Osteocyte (in vitro differentiated cells): ENCODE measurements around the gene PARL. TPM values are rescaled to one million over a fixed set of nuclear protein-coding genes. Genes with fewer than 3 reads are reported as not detected.

Source experiments
- DNase-seq: peaks from one replicate; pipeline ENCODE4 v3.0.0; 2021; ENCODE audit warnings: mixed read lengths; ENCODE audit not compliant: unreplicated experiment; ENCODE audit errors: extremely low spot score
- H3K27ac Mint-ChIP-seq: one replicate; pipeline ENCODE4 v1.8.0; 2021; ENCODE audit warnings: mild to moderate bottlenecking, mixed read lengths; ENCODE audit not compliant: unreplicated experiment
- H3K27me3 Mint-ChIP-seq: one replicate; pipeline ENCODE4 v1.8.0; 2021; ENCODE audit warnings: mixed read lengths; ENCODE audit not compliant: unreplicated experiment
- H3K36me3 Mint-ChIP-seq: one replicate; pipeline ENCODE4 v1.8.0; 2021; ENCODE audit warnings: mixed read lengths; ENCODE audit not compliant: unreplicated experiment
- H3K4me1 Mint-ChIP-seq: one replicate; pipeline ENCODE4 v1.8.0; 2021; ENCODE audit warnings: mixed read lengths; ENCODE audit not compliant: unreplicated experiment
- H3K4me3 Mint-ChIP-seq: one replicate; pipeline ENCODE4 v1.8.0; 2021; ENCODE audit warnings: mild to moderate bottlenecking, moderate library complexity, mixed read lengths; ENCODE audit not compliant: unreplicated experiment
- H3K9me3 Mint-ChIP-seq: one replicate; pipeline ENCODE4 v1.8.0; 2021; ENCODE audit warnings: mixed read lengths; ENCODE audit not compliant: unreplicated experiment
- total RNA-seq: library from RNA; stranded (reverse); gene quantifications from 2 replicates; pipeline ENCODE4 v1.2.1, GENCODE V29; 2021
- TF ChIP-seq, protein P1 (sequence below): fragments of 200-600 bp; sonication (generic); IDR thresholded peaks from 2 replicates; pipeline ENCODE4 v1.5.0; 2021; ENCODE audit warnings: antibody characterized with exemption, mild to moderate bottlenecking, moderate library complexity

The PARL gene
- total RNA-seq, 1 donor from 2014 or later, result 45.5 TPM

GRCh38 chr3:183822631-183823030 lies 62.0 kb downstream of the PARL start:
- Mint-ChIP-seq H3K4me3 (no peak overlapping the region), H3K4me1 (peaks cover 20% of the 10 kb centered on the region), H3K36me3 (no peaks in the 10 kb centered on the region), H3K27me3 (no peaks in the 10 kb centered on the region), H3K9me3 (no peaks in the 10 kb centered on the region), H3K27ac (no peak overlapping the region)
- TF ChIP-seq, protein P1, sequence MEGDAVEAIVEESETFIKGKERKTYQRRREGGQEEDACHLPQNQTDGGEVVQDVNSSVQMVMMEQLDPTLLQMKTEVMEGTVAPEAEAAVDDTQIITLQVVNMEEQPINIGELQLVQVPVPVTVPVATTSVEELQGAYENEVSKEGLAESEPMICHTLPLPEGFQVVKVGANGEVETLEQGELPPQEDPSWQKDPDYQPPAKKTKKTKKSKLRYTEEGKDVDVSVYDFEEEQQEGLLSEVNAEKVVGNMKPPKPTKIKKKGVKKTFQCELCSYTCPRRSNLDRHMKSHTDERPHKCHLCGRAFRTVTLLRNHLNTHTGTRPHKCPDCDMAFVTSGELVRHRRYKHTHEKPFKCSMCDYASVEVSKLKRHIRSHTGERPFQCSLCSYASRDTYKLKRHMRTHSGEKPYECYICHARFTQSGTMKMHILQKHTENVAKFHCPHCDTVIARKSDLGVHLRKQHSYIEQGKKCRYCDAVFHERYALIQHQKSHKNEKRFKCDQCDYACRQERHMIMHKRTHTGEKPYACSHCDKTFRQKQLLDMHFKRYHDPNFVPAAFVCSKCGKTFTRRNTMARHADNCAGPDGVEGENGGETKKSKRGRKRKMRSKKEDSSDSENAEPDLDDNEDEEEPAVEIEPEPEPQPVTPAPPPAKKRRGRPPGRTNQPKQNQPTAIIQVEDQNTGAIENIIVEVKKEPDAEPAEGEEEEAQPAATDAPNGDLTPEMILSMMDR, result no peak
- DNase-seq, result no peak

DNA sequence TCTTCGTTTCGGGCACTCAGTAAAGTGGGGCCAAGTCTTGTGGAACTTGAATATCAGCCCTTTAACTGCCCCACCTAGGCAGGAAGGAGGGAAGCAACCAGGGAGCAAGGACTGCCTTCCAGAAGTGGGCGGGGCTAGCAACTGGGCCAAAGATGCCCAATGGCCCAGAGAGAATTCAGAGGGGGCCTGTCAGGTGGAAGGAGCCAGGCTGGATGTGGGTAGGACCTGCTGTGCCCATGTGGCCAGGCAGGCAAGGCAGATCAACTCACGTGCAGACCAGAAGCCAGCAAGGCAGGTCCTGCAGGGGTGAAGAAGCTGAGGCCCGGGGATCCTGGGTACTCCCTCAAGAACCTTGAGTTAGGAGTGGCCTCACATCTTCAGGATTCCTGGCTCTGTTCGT lies 64.8 kb downstream of the PARL start:
- Mint-ChIP-seq H3K9me3 (no peaks in the 10 kb centered on the region), H3K27me3 (no peaks in the 10 kb centered on the region)

GRCh38 chr3:183818706-183819624 lies 65.7 kb downstream of the PARL start:
- Mint-ChIP-seq H3K9me3 (no peaks in the 10 kb centered on the region), H3K27me3 (no peaks in the 10 kb centered on the region), H3K4me3 (no peak overlapping the region), H3K4me1 (peaks cover 7% of the 10 kb centered on the region), H3K36me3 (peaks cover 8% of the 10 kb centered on the region), H3K27ac (no peak overlapping the region)
- DNase-seq, result no peak
- TF ChIP-seq, protein P1, result no peak

More for the DNA sequence above, 64.8 kb downstream of the PARL start:
- DNase-seq, result no peak
- no peak overlapping the region for H3K4me3 Mint-ChIP-seq
- H3K27ac Mint-ChIP-seq, result no peak overlapping the region
- TF ChIP-seq, protein P1, result no peak
- peaks cover 14% of the 10 kb centered on the region for H3K4me1 Mint-ChIP-seq
- peaks cover 8% of the 10 kb centered on the region for H3K36me3 Mint-ChIP-seq

DNA sequence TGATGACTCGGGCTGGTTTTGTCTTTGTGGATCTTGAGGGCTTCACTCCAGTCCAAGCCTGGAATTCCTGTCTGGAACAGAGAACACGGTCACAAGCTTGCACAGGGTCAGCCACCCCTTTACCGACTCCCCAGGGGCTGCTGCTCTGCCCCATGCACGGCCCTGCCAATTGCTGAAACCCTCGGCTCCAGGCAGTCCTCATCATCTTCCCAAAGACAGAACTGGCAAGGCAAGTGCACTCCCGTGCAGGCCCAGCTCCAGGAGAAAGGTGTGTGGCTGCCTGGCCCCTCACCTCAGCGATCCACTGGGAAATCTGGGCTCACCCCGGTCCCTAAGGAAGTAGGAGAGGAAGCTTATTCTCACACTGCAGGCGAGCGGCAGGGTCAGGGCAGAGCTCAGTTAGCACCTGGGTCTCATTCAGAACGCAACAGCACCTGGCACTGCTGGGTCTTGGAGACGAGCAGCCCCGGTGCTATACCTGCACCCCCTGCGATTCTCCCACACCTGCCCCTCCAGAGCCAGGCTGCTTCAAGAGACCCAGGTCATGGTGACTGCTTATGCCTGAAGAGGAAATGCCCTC lies 66.5 kb downstream of the PARL start:
- no peak overlapping the region for H3K4me3 Mint-ChIP-seq
- H3K27me3 Mint-ChIP-seq, result no peaks in the 10 kb centered on the region
- peaks cover 3% of the 10 kb centered on the region for H3K4me1 Mint-ChIP-seq
- no peaks in the 10 kb centered on the region for H3K9me3 Mint-ChIP-seq
- TF ChIP-seq, protein P1, result no peak
- no peak for DNase-seq
- no peak overlapping the region for H3K27ac Mint-ChIP-seq
- H3K36me3 Mint-ChIP-seq, result peaks cover 8% of the 10 kb centered on the region

DNA sequence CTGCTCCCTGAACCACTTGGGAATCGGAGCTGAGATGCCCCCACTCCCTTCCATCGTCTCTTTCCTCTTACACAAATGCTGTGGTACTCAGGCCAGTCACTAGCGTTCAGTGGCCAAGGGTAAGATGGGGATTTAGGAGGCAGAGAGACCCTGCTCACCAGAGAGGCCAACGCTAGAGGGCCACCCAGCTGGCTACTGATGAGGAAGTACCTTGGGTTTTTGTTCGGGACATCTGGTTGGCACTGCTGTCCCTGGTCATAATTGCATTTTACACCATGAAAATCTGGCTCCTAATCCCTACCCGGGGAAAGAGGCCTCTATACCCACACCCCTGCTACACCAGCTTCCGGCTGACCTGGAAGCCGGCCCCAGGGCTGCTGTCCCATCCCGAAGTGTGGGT lies 67.0 kb downstream of the PARL start:
- H3K36me3 Mint-ChIP-seq, result peaks cover 9% of the 10 kb centered on the region
- no peak for DNase-seq
- H3K9me3 Mint-ChIP-seq, result no peaks in the 10 kb centered on the region
- peaks cover 3% of the 10 kb centered on the region for H3K4me1 Mint-ChIP-seq
- no peaks in the 10 kb centered on the region for H3K27me3 Mint-ChIP-seq
- H3K4me3 Mint-ChIP-seq, result no peak overlapping the region
- TF ChIP-seq, protein P1, result no peak
- no peak overlapping the region for H3K27ac Mint-ChIP-seq
